ENCODE data around the gene NR4A3. TPM values are rescaled to one million over a fixed set of nuclear protein-coding genes. Genes with fewer than 3 reads are reported as not detected.
A peak's percentile ranks its signal among the peaks of the same experiment; 100 is the strongest.

NR4A3 gene
- polyA plus RNA-seq, 1 experiment, result 2.3 TPM

DNA sequence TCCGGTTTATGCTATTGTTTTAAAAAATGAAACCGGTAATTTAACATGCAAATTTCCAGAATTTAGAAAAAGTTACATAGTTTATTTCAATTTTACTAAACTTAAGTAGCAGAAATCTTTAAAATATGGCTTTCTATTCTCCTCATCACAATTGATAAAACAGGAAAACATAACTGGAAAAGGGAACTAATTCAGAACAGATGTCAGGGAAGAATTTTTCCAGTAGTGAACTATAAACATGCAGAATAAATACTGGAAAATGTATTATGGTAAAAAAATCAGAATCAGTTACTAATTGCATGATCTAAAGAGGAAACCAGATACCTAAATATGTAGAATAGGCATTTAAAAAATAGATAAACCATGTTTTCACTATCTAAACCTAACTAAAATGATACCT is 7.3 kb upstream of the NR4A3 start:
- TF ChIP-seq CTCF (IDR thresholded peaks at IDR 0.05; ENCODE audit: insufficient read depth, low read depth, low read length), result no peak
- Histone ChIP-seq H3K4me3 (ENCODE audit: low read depth, low read length) (no peak overlapping the region), H3K36me3 (ENCODE audit: control insufficient read depth, insufficient read depth, low read length) (no peaks in the 10 kb centered on the region), H3K27me3 (ENCODE audit: control insufficient read depth, insufficient read depth, low read length) (no peaks in the 10 kb centered on the region)
- DNase-seq (ENCODE audit: low read depth), result no peak
- CTCF ChIA-PET, result interaction anchor here (1.0 to 1.8 kb wide), 2 partner anchors 27 to 583 kb away, joined by 3 to 5 read pairs; no protein-coding TSS in a partner anchor
- POLR2A ChIA-PET, result interaction anchor here (0.6 kb wide), 1 partner anchor 687 kb away, joined by 5 read pairs; no protein-coding TSS in a partner anchor

DNA sequence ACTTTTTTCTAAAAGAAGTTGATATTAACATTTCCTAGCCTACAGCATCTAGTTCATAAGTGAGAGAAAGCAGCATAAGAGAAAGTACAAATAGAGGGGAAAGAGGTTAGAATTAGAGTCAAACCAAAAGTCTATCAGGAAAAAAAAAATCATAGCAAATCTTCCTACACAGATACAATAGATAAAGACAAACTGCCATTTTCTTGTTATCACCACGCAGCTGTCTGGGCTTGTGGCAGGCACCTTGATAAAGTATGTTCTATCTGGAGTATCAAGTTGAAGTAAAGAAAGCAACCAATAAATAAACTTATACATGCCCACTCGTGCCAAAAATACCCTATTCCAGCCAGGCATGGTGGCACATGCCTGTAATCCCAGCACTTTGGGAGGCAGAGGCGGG is 5.3 kb upstream of the NR4A3 start:
- POLR2A ChIA-PET, result no interaction called here
- no peaks in the 10 kb centered on the region for H3K36me3 ChIP-seq (ENCODE audit: control insufficient read depth, insufficient read depth, low read length)

GRCh38 chr9:99818500-99818899 is 3.2 kb upstream of the NR4A3 start:
- no peak for TF ChIP-seq CTCF (IDR thresholded peaks at IDR 0.05; ENCODE audit: insufficient read depth, low read depth, low read length)
- ChIA-PET CTCF (no interaction called here), POLR2A (interaction anchor here (0.6 kb wide), 2 partner anchors 15 to 415 kb away, joined by 3 read pairs; no protein-coding TSS in a partner anchor)
- Histone ChIP-seq H3K27me3 (ENCODE audit: control insufficient read depth, insufficient read depth, low read length) (no peaks in the 10 kb centered on the region), H3K36me3 (ENCODE audit: control insufficient read depth, insufficient read depth, low read length) (no peaks in the 10 kb centered on the region), H3K4me3 (ENCODE audit: low read depth, low read length) (peak overlapping the region; percentile 76)
- no peak for DNase-seq (ENCODE audit: low read depth)

More for the DNA sequence above, 5.3 kb upstream of the NR4A3 start:
- Histone ChIP-seq H3K27me3 (ENCODE audit: control insufficient read depth, insufficient read depth, low read length) (no peaks in the 10 kb centered on the region), H3K4me3 (ENCODE audit: low read depth, low read length) (no peak overlapping the region)
- no peak for TF ChIP-seq CTCF (IDR thresholded peaks at IDR 0.05; ENCODE audit: insufficient read depth, low read depth, low read length)
- DNase-seq (ENCODE audit: low read depth), result no peak
- CTCF ChIA-PET, result interaction anchor here (0.5 to 1.8 kb wide), 3 partner anchors 9 to 585 kb away, joined by 3 to 5 read pairs (median 3); no protein-coding TSS in a partner anchor

- ChIA-PET CTCF (interaction anchor here (0.8 to 0.9 kb wide), 2 partner anchors 40 to 553 kb away, joined by 3 to 5 read pairs; no protein-coding TSS in a partner anchor), POLR2A (interaction anchor here (0.6 kb wide), 2 partner anchors 16 to 414 kb away, joined by 3 read pairs; no protein-coding TSS in a partner anchor)
- no peaks in the 10 kb centered on the region for H3K27me3 ChIP-seq (ENCODE audit: control insufficient read depth, insufficient read depth, low read length)
- DNase-seq (ENCODE audit: low read depth), result peak; percentile 67
- peak overlapping the region; percentile 76 for H3K4me3 ChIP-seq (ENCODE audit: low read depth, low read length)
- TF ChIP-seq CTCF (IDR thresholded peaks at IDR 0.05; ENCODE audit: insufficient read depth, low read depth, low read length), result no peak
- no peaks in the 10 kb centered on the region for H3K36me3 ChIP-seq (ENCODE audit: control insufficient read depth, insufficient read depth, low read length)
Observed at GRCh38 chr9:99819123-99819855, 2.4 kb upstream of the NR4A3 start.

- peak; percentile 41 for TF ChIP-seq CTCF (IDR thresholded peaks at IDR 0.05; ENCODE audit: insufficient read depth, low read depth, low read length)
- peak overlapping the region; percentile 91 for H3K4me3 ChIP-seq (ENCODE audit: low read depth, low read length)
- CTCF ChIA-PET, result interaction anchor here (0.8 to 1.0 kb wide), 4 partner anchors 9 to 635 kb away, joined by 3 to 5 read pairs (median 3); no protein-coding TSS in a partner anchor
- peak; percentile 68 for DNase-seq (ENCODE audit: low read depth)
- POLR2A ChIA-PET, result no interaction called here
- H3K27me3 ChIP-seq (ENCODE audit: control insufficient read depth, insufficient read depth, low read length), result no peaks in the 10 kb centered on the region
- no peaks in the 10 kb centered on the region for H3K36me3 ChIP-seq (ENCODE audit: control insufficient read depth, insufficient read depth, low read length)
Observed at GRCh38 chr9:99819856-99820684, 1.6 kb upstream of the NR4A3 start.

Data from BJ (cell line).